SKM-1 (cell line): ENCODE results near the gene NDUFAF5.

Experiments
- DNase-seq: peaks from one replicate; lab custom pipeline; 2025; ENCODE audit not compliant: unreplicated experiment; lab: John Stamatoyannopoulos, UW

NDUFAF5 gene

DNA sequence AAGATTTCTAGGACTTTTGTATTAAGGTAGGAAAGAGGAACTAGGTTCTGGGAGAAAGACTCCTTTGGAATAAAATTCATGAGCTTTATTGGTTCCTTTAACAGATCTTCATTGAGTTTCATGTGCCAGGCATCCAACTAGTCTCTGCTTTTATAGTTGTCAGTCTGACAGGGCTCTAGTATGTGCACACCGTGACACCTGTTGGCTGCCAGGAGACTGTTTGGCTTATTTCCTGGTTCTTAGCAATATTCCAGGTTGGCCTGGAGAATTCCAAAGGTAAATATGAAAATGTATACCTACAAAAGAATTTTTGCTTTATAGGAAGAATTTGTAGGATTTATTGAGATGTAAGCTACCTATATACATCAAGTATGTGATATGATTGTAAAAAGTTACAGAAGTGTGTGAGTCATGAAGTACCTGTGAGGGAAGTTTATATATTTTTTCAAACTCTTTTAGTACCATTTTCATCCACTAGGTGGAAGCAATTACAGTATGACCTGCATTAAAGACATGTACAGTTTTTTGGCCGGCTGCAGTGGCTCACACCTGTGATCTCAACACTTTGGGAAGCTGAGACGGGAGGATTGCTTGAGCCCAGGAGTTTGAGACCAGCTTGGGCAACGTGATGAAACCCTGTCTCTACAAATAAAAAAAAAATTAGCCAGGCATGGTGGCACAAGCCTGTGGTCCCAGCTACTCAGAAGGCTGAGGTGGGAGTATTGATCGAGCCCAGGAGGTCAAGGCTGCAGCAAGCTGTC lies 35.2 kb downstream of the NDUFAF5 start:
- peak; percentile 1 for DNase-seq

- DNase-seq, result peak; percentile 1
These were observed 37.0 kb downstream of the NDUFAF5 start for GRCh38 chr20:13821876-13822275.

- no peak for DNase-seq
These were observed 37.6 kb downstream of the NDUFAF5 start for GRCh38 chr20:13822459-13822858.

GRCh38 chr20:13824459-13824858 lies 39.6 kb downstream of the NDUFAF5 start:
- DNase-seq, result no peak

- DNase-seq, result no peak
These were observed 40.6 kb downstream of the NDUFAF5 start for GRCh38 chr20:13825465-13825864.

GRCh38 chr20:13831476-13831875 lies 46.6 kb downstream of the NDUFAF5 start:
- DNase-seq, result no peak

- DNase-seq, result no peak
These were observed 53.8 kb downstream of the NDUFAF5 start for GRCh38 chr20:13838664-13839063.

DNA sequence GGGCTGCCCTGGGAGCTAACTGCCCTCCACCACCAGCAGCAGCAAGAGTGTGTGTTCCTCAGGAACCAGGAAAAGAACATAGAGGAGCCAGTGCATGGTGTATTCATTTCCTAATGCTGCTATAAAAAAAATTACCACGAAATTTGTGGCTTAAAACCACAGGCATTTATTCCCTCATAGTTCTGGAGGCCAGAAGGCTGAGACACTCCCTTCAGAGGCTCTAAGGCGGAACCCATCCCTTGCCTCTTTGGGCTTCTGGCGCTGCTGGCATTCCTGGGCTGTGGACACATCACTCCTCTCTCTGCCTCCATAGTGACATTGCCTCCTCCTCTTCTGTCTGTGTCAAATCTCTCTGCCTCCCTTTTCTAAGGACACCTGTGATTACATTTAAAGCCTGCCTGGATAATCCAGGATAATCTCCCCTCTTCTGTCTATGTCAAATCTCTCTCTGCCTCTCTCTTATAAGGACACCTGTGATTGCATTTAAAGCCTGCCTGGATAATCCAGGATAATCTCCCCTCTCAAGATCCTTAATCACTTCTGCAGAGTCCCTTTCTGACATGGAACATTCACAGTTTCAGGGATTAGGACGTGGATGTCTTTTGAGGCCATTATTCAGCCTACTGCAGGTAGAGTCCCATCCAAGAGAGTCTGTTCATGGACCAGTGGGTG lies 54.7 kb downstream of the NDUFAF5 start:
- DNase-seq, result no peak

DNA sequence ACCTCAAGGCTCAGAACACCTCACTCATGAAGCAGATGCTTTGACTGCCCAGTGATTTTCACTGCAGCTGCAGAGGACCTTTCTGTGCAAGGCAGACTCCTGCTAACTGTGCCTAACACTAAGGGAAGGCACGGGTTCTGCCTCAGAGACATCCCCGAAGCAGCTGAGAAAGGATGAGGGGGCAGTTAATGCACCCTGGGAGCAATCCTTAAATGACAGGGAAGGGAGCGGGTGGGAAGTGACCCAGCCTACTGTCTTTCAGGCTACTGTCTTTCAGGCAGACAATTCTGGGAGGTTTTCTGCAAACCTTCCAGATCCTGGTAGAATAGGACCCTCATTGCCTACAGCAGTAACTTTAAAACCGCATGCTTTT lies 55.3 kb downstream of the NDUFAF5 start:
- no peak for DNase-seq

- DNase-seq, result no peak
These were observed 56.4 kb downstream of the NDUFAF5 start for GRCh38 chr20:13841206-13841605.

DNA sequence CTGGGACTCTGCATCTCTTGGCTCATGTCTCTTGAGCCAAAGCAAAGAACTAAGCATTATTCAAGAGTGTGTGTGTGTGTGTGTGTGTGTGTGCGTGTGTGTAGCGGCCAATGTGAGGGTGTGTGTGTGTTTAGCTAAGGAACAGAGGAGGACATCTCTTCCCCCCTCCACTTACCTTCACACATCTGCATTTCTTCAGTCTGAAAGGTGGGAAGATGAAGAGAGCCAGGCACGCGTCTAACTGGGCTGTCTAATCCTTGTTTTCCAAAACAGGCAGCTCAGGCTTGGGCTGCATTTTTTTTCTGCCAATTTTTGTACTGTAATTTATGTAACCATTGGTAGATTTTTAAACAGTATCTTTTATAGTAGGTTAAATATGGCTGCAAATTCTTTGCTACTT lies 59.5 kb downstream of the NDUFAF5 start:
- no peak for DNase-seq

DNA sequence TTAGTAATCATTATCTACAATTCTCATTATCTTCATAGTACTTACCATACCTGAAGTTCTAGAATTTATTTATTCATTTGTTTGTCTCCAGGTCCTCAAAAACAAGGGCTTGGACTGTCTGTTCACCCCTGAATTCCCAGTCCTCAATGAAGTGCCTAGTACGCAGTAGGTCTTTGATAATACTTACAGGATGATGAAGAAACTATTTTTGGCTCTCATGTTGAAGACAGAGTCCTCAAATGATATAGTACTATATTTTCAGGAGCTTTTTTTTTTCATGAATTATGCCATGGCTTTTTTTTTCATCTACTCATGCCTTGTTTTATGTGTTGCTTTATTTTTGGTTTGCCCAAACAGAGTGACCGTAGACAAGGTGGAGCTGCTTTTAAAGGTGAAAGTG lies 66.5 kb downstream of the NDUFAF5 start:
- no peak for DNase-seq

- DNase-seq, result no peak
These were observed 67.5 kb downstream of the NDUFAF5 start for GRCh38 chr20:13852306-13852705.

- DNase-seq, result no peak
These were observed 70.8 kb downstream of the NDUFAF5 start for GRCh38 chr20:13855613-13856012.

DNA sequence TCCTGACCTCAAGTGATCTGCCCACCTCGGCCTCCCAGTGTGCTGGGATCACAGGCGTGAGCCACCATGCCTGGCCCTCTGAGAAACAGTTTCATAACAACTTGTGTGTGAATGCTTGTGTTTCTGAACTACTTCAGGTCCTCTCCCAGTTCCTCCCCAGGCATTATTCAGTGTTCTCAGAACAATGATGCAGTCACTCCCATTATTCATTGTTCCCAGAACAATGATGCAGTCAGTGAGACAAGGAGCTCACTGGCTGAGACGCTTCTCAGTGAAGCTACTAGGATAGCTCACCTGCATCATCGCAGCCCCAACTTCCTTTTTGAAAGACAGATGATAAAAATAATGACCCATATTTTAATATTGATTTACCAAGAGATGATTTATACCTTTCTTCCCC lies 71.5 kb downstream of the NDUFAF5 start:
- DNase-seq, result no peak

- no peak for DNase-seq
These were observed 72.5 kb downstream of the NDUFAF5 start for GRCh38 chr20:13857304-13857703.

- DNase-seq, result no peak
These were observed 73.1 kb downstream of the NDUFAF5 start for GRCh38 chr20:13857961-13858360.

DNA sequence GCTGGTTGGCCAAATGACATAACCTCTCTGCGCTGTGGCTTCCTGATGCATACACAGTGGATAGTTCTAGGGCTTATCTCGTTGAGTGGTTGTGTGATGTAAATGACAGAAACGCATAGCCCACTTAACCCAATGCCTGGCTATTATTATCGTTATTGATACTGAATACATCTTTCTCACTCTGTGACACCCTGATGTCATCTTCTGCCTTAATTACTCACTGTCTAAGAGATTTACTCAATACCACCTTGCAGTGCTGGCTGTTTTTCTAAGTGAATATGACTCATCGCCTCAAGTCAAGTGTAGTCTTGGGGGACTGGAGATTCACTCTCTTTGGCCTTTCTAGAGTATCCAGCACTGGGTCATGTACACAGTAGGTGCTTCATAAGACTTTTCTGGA lies 73.6 kb downstream of the NDUFAF5 start:
- DNase-seq, result no peak

- DNase-seq, result no peak
These were observed 74.0 kb downstream of the NDUFAF5 start for GRCh38 chr20:13858871-13859270.

DNA sequence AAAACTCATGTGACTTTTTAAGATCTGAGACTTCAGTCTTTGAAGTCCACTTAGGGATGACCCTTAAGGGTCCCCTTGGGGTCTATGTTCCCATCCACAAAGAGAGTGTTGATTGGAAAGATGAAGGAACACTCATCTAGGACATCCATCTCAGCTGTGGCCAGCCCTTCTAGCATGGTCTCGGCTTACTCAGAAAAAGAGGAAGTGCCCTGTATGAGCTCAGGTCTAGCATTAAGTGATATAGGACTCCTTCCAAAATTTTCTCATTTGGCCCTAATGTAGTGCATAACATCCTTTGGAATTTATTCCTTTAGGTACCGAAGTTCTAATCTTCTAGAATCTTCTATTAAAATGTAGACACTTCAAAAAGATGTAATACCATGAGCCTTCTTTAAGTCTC lies 77.4 kb downstream of the NDUFAF5 start:
- DNase-seq, result no peak

- DNase-seq, result no peak
These were observed 78.4 kb downstream of the NDUFAF5 start for GRCh38 chr20:13863244-13863643.

DNA sequence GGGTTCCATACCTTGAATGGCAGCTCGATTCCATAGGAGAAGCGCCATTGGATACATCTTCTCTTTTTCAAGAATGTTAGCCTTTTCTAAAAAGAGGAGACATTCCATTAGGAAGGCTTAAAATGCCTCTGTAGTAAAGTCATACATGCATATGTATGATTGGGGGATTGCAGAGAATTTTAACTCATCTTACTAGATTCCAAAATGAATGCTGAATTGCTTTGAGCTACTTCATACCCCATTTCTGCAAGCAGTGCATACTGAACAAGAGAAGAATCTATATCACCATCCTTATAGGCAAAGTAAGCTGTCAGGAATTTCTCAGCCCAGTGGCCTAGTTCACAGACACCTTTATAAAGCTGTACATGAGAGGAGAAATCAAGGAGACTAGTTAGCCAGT lies 80.3 kb downstream of the NDUFAF5 start:
- no peak for DNase-seq
